ENCODE measurements around the gene PSMF1. TPM values are rescaled to one million over a fixed set of nuclear protein-coding genes. Genes with fewer than 3 reads are reported as not detected.

The PSMF1 gene
- total and polyA plus RNA-seq, 2 of the 13 experiments (the other 11 are each of a cell fraction or from before 2014, with no cell fraction given) = 82.5 to 86.0 TPM

DNA sequence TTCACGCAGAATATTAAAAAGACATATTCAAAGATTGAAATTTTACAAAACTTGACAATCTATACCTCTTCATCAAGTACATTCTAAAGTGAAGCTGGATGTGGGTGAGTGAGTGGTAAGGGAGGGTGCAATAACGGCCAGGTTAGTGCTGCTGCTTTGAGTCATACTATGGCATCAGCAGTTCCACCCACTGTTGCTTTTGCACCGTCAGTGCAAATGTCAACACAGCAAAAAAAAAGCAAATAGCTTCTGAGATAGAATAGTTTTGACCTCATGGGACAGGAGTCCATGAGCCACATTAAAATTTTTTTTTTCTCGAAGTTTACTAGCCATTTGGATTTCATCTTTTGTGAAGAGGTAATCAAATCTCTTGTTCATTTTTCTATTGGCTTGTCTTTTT, 31.8 kb downstream of the PSMF1 start (continued):
- peak; percentile 51; the same call in 1 of the 2 replicates for TF ChIP-seq ZKSCAN1 (IDR thresholded peaks at IDR 0.05; ENCODE audit: low read length)
- TF ChIP-seq ZZZ3 (CRISPR knock-in tag; IDR thresholded peaks at IDR 0.05; ENCODE audit: borderline replicate concordance) = no peak
- TF ChIP-seq, protein P1, sequence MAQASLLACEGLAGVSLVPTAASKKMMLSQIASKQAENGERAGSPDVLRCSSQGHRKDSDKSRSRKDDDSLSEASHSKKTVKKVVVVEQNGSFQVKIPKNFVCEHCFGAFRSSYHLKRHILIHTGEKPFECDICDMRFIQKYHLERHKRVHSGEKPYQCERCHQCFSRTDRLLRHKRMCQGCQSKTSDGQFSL (CRISPR knock-in tag; IDR thresholded peaks at IDR 0.05) = no peak
- TF ChIP-seq ZNF777 (CRISPR knock-in tag; IDR thresholded peaks at IDR 0.05) = no peak
- no peak for TF ChIP-seq U2AF2 (IDR thresholded peaks at IDR 0.05; ENCODE audit: low read depth, low read length)
- TF ChIP-seq, protein P2, sequence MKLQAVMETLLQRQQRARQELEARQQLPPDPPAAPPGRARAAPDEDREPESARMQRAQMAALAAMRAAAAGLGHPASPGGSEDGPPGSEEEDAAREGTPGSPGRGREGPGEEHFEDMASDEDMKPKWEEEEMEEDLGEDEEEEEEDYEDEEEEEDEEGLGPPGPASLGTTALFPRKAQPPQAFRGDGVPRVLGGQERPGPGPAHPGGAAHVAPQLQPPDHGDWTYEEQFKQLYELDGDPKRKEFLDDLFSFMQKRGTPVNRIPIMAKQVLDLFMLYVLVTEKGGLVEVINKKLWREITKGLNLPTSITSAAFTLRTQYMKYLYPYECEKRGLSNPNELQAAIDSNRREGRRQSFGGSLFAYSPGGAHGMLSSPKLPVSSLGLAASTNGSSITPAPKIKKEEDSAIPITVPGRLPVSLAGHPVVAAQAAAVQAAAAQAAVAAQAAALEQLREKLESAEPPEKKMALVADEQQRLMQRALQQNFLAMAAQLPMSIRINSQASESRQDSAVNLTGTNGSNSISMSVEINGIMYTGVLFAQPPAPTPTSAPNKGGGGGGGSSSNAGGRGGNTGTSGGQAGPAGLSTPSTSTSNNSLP (IDR thresholded peaks at IDR 0.05; ENCODE audit: low read depth, low read length) = no peak
- TF ChIP-seq, protein P3, sequence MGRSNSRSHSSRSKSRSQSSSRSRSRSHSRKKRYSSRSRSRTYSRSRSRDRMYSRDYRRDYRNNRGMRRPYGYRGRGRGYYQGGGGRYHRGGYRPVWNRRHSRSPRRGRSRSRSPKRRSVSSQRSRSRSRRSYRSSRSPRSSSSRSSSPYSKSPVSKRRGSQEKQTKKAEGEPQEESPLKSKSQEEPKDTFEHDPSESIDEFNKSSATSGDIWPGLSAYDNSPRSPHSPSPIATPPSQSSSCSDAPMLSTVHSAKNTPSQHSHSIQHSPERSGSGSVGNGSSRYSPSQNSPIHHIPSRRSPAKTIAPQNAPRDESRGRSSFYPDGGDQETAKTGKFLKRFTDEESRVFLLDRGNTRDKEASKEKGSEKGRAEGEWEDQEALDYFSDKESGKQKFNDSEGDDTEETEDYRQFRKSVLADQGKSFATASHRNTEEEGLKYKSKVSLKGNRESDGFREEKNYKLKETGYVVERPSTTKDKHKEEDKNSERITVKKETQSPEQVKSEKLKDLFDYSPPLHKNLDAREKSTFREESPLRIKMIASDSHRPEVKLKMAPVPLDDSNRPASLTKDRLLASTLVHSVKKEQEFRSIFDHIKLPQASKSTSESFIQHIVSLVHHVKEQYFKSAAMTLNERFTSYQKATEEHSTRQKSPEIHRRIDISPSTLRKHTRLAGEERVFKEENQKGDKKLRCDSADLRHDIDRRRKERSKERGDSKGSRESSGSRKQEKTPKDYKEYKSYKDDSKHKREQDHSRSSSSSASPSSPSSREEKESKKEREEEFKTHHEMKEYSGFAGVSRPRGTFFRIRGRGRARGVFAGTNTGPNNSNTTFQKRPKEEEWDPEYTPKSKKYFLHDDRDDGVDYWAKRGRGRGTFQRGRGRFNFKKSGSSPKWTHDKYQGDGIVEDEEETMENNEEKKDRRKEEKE (IDR thresholded peaks at IDR 0.05) = no peak
- TF ChIP-seq ZBTB8A (CRISPR knock-in tag; IDR thresholded peaks at IDR 0.05; ENCODE audit: borderline replicate concordance, low read depth) = no peak
- no peak for TF ChIP-seq EHMT2 (IDR thresholded peaks at IDR 0.05; ENCODE audit: borderline replicate concordance, low read depth, low read length)
- TF ChIP-seq ZFP90 (CRISPR knock-in tag; IDR thresholded peaks at IDR 0.05; ENCODE audit: borderline replicate concordance) = peak; percentile 62; the same call in 1 of the 2 replicates
- TF ChIP-seq, protein P4, sequence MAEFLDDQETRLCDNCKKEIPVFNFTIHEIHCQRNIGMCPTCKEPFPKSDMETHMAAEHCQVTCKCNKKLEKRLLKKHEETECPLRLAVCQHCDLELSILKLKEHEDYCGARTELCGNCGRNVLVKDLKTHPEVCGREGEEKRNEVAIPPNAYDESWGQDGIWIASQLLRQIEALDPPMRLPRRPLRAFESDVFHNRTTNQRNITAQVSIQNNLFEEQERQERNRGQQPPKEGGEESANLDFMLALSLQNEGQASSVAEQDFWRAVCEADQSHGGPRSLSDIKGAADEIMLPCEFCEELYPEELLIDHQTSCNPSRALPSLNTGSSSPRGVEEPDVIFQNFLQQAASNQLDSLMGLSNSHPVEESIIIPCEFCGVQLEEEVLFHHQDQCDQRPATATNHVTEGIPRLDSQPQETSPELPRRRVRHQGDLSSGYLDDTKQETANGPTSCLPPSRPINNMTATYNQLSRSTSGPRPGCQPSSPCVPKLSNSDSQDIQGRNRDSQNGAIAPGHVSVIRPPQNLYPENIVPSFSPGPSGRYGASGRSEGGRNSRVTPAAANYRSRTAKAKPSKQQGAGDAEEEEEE (CRISPR knock-in tag; IDR thresholded peaks at IDR 0.05; ENCODE audit: borderline replicate concordance) = no peak
- no peak for TF ChIP-seq EEA1 (CRISPR knock-in tag; IDR thresholded peaks at IDR 0.05; ENCODE audit: borderline replicate concordance)
- TF ChIP-seq ZNF589 (CRISPR knock-in tag; conservative IDR thresholded peaks at IDR 0.05) = no peak
- TF ChIP-seq ZNF768 (CRISPR knock-in tag; IDR thresholded peaks at IDR 0.05) = no peak
- TF ChIP-seq ZNF713 (CRISPR knock-in tag; IDR thresholded peaks at IDR 0.05) = no peak
- TF ChIP-seq ZNF205 (CRISPR knock-in tag; IDR thresholded peaks at IDR 0.05) = no peak
- TF ChIP-seq ZNF841 (CRISPR knock-in tag; IDR thresholded peaks at IDR 0.05; ENCODE audit: borderline replicate concordance) = no peak
- no peak for TF ChIP-seq FOXP1 (IDR thresholded peaks at IDR 0.05)
- TF ChIP-seq FOXP1 (CRISPR knock-in tag; IDR thresholded peaks at IDR 0.05) = 0 out of 2 replicates have a peak, but pooled peaks have one; percentile 43
- TF ChIP-seq BCL6 (CRISPR knock-in tag; IDR thresholded peaks at IDR 0.05) = no peak
- no peak for TF ChIP-seq PLRG1 (conservative IDR thresholded peaks at IDR 0.05)
- no peak for TF ChIP-seq TBP (CRISPR knock-in tag; IDR thresholded peaks at IDR 0.05)
- TF ChIP-seq, protein P5, sequence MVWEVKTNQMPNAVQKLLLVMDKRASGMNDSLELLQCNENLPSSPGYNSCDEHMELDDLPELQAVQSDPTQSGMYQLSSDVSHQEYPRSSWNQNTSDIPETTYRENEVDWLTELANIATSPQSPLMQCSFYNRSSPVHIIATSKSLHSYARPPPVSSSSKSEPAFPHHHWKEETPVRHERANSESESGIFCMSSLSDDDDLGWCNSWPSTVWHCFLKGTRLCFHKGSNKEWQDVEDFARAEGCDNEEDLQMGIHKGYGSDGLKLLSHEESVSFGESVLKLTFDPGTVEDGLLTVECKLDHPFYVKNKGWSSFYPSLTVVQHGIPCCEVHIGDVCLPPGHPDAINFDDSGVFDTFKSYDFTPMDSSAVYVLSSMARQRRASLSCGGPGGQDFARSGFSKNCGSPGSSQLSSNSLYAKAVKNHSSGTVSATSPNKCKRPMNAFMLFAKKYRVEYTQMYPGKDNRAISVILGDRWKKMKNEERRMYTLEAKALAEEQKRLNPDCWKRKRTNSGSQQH (CRISPR knock-in tag; IDR thresholded peaks at IDR 0.05; ENCODE audit: low read depth) = no peak
- 0 out of 2 replicates have a peak, but pooled peaks have one; percentile 25 for TF ChIP-seq RARA (CRISPR knock-in tag; IDR thresholded peaks at IDR 0.05)
- TF ChIP-seq SP1 (IDR thresholded peaks at IDR 0.05) = no peak
- 0 out of 2 replicates have a peak, but pooled peaks have one; percentile 16 for TF ChIP-seq SP1 (CRISPR knock-in tag; IDR thresholded peaks at IDR 0.05)
